HepG2 (cell line): ENCODE data around the gene PRKAR2A. TPM values are rescaled to one million over a fixed set of nuclear protein-coding genes. Genes with fewer than 3 reads are reported as not detected.

Source experiments
- ATF1 ChIP-seq: IDR thresholded peaks from 2 replicates; pipeline ENCODE4 v1.6.1; 2016; ENCODE audit warnings: mild to moderate bottlenecking, control low read depth
- GABPB1 ChIP-seq: IDR thresholded peaks from 2 replicates; pipeline ENCODE4 v1.6.1; 2016; ENCODE audit warnings: mild to moderate bottlenecking, missing genetic modification reagents, moderate library complexity, missing compliant biosample characterization
- NBN ChIP-seq: fragments of 450-650 bp; conservative IDR thresholded peaks from 2 replicates; pipeline ENCODE4 v1.6.1; 2017
- NFKB2 ChIP-seq: sonication (generic); formaldehyde crosslinking; IDR thresholded peaks from 2 replicates; pipeline ENCODE4 v1.4.0; 2020; ENCODE audit warnings: missing genetic modification reagents, borderline replicate concordance
- NFRKB ChIP-seq: fragments of 450-650 bp; IDR thresholded peaks from 2 replicates; pipeline ENCODE4 v1.6.1; 2017
- NR1H2 ChIP-seq: sonication (generic); formaldehyde crosslinking; IDR thresholded peaks from 2 replicates; pipeline ENCODE4 v1.8.1; 2022; ENCODE audit warnings: low read depth, missing genetic modification reagents, borderline replicate concordance
- PHF5A ChIP-seq: IDR thresholded peaks from one replicate; pipeline ENCODE4 v1.6.1; 2018; ENCODE audit warnings: low read depth, missing genetic modification reagents; ENCODE audit not compliant: unreplicated experiment
- RAD21 ChIP-seq: fragments of 450-650 bp; formaldehyde crosslinking; IDR thresholded peaks from 2 replicates; pipeline ENCODE4 v1.5.0; 2020; ENCODE audit warnings: mild to moderate bottlenecking
- SMARCE1 ChIP-seq: fragments of 450-650 bp; IDR thresholded peaks from 2 replicates; pipeline ENCODE4 v1.6.1; 2017; ENCODE audit warnings: borderline replicate concordance
- SRSF9 ChIP-seq: fragments of 200-400 bp; formaldehyde crosslinking; IDR thresholded peaks from 2 replicates; pipeline ENCODE4 v1.6.1; 2018; ENCODE audit warnings: borderline replicate concordance, mild to moderate bottlenecking, low read depth, low read length; ENCODE audit not compliant: insufficient read depth, poor library complexity, severe bottlenecking
- ZNF160 ChIP-seq: sonication (generic); formaldehyde crosslinking; IDR thresholded peaks from 2 replicates; pipeline ENCODE4 v1.8.0; 2022; ENCODE audit warnings: mild to moderate bottlenecking, inconsistent platforms, missing genetic modification reagents
- ZNF20 ChIP-seq: sonication (generic); formaldehyde crosslinking; IDR thresholded peaks from 2 replicates; pipeline ENCODE4 v1.4.0; 2020; ENCODE audit warnings: mild to moderate bottlenecking, moderate library complexity, missing genetic modification reagents
- ZNF383 ChIP-seq: sonication (generic); formaldehyde crosslinking; IDR thresholded peaks from 2 replicates; pipeline ENCODE4 v1.4.0; 2020; ENCODE audit warnings: missing genetic modification reagents, mild to moderate bottlenecking, borderline replicate concordance
- ZNF564 ChIP-seq: sonication (generic); formaldehyde crosslinking; IDR thresholded peaks from 2 replicates; pipeline ENCODE4 v1.8.1; 2023; ENCODE audit warnings: mild to moderate bottlenecking, missing genetic modification reagents
- ZNF646 ChIP-seq: sonication (generic); formaldehyde crosslinking; IDR thresholded peaks from 2 replicates; pipeline ENCODE4 v1.9.0; 2021; ENCODE audit warnings: mild to moderate bottlenecking, missing genetic modification reagents
- polyA plus RNA-seq, 8 experiments: library from polyadenylated mRNA; depleted of rRNA in 3 of 8; stranded (reverse) in 7 of 8; unstranded in 1 of 8; fragments of >200 nt; fragmentation: Illumina TruSeq in 4 of 8; extraction: Trizol in 4 of 8; gene quantifications; 2 replicates each; pipeline versions ENCODE4 v1.2.1 to v1.2.3, GENCODE V29; 2011 to 2016; ENCODE audit warnings: low read depth in 4 of 8, missing spikeins in 1 of 8, mixed read lengths in 1 of 8; ENCODE audit not compliant: insufficient read depth in 1 of 8
- total RNA-seq, 5 experiments: library from RNA; depleted of rRNA; stranded (reverse); fragments of >200 nt; fragmentation: Illumina TruSeq; extraction: Trizol; gene quantifications; 2 replicates each; pipeline ENCODE4 v1.2.3, GENCODE V29; 2016; ENCODE audit warnings: low read depth in 1 of 5
- TF ChIP-seq, protein P1 (sequence below): sonication (generic); formaldehyde crosslinking; IDR thresholded peaks from 2 replicates; pipeline ENCODE4 v1.5.0; 2020; ENCODE audit warnings: missing genetic modification reagents
- TF ChIP-seq, protein P2 (sequence below): sonication (generic); formaldehyde crosslinking; IDR thresholded peaks from 2 replicates; pipeline ENCODE4 v1.5.0; 2020; ENCODE audit warnings: mild to moderate bottlenecking, missing genetic modification reagents
- TF ChIP-seq, protein P3 (sequence below): sonication (generic); formaldehyde crosslinking; IDR thresholded peaks from 2 replicates; pipeline ENCODE4 v1.5.0; 2020; ENCODE audit warnings: mild to moderate bottlenecking, missing genetic modification reagents, moderate library complexity

Gene PRKAR2A
- total and polyA plus RNA-seq, 2 of the 13 experiments (the other 11 are each of a cell fraction or from before 2014, with no cell fraction given): 11.8 to 29.2 TPM

- no peak for TF ChIP-seq ZNF646 (CRISPR knock-in tag)
- no peak for TF ChIP-seq SRSF9
- TF ChIP-seq ZNF20: no peak
- no peak for TF ChIP-seq SMARCE1
- TF ChIP-seq ZNF160 (CRISPR knock-in tag): no peak
- TF ChIP-seq ZNF564 (CRISPR knock-in tag): no peak
- no peak for TF ChIP-seq NFRKB
- TF ChIP-seq ATF1 (CRISPR knock-in tag): no peak
- no peak for TF ChIP-seq PHF5A (CRISPR knock-in tag)
- no peak for TF ChIP-seq NFKB2 (CRISPR knock-in tag)
- TF ChIP-seq NR1H2 (CRISPR knock-in tag): no peak
- TF ChIP-seq, protein P1, sequence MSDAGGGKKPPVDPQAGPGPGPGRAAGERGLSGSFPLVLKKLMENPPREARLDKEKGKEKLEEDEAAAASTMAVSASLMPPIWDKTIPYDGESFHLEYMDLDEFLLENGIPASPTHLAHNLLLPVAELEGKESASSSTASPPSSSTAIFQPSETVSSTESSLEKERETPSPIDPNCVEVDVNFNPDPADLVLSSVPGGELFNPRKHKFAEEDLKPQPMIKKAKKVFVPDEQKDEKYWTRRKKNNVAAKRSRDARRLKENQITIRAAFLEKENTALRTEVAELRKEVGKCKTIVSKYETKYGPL (CRISPR knock-in tag): no peak
- TF ChIP-seq GABPB1 (CRISPR knock-in tag): no peak
- no peak for TF ChIP-seq ZNF383 (CRISPR knock-in tag)
- TF ChIP-seq, protein P2, sequence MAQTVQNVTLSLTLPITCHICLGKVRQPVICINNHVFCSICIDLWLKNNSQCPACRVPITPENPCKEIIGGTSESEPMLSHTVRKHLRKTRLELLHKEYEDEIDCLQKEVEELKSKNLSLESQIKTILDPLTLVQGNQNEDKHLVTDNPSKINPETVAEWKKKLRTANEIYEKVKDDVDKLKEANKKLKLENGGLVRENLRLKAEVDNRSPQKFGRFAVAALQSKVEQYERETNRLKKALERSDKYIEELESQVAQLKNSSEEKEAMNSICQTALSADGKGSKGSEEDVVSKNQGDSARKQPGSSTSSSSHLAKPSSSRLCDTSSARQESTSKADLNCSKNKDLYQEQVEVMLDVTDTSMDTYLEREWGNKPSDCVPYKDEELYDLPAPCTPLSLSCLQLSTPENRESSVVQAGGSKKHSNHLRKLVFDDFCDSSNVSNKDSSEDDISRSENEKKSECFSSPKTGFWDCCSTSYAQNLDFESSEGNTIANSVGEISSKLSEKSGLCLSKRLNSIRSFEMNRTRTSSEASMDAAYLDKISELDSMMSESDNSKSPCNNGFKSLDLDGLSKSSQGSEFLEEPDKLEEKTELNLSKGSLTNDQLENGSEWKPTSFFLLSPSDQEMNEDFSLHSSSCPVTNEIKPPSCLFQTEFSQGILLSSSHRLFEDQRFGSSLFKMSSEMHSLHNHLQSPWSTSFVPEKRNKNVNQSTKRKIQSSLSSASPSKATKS (CRISPR knock-in tag): no peak
- TF ChIP-seq RAD21 (CRISPR knock-in tag): peak; percentile 70
- TF ChIP-seq NBN: no peak
- TF ChIP-seq, protein P3, sequence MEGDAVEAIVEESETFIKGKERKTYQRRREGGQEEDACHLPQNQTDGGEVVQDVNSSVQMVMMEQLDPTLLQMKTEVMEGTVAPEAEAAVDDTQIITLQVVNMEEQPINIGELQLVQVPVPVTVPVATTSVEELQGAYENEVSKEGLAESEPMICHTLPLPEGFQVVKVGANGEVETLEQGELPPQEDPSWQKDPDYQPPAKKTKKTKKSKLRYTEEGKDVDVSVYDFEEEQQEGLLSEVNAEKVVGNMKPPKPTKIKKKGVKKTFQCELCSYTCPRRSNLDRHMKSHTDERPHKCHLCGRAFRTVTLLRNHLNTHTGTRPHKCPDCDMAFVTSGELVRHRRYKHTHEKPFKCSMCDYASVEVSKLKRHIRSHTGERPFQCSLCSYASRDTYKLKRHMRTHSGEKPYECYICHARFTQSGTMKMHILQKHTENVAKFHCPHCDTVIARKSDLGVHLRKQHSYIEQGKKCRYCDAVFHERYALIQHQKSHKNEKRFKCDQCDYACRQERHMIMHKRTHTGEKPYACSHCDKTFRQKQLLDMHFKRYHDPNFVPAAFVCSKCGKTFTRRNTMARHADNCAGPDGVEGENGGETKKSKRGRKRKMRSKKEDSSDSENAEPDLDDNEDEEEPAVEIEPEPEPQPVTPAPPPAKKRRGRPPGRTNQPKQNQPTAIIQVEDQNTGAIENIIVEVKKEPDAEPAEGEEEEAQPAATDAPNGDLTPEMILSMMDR: peak; percentile 69
Measured at GRCh38 chr3:48855681-48856447, 8.2 kb upstream of the PRKAR2A start (continued).
